HG02759 (cell line): Measurements from ENCODE around the gene CPSF4.

Experiments
- ATAC-seq: cut with Tn5 transposase; IDR thresholded peaks from one replicate; pipeline ENCODE4 v1.9.1; 2021; ENCODE audit warnings: mild to moderate bottlenecking, moderate library complexity; ENCODE audit not compliant: unreplicated experiment

CPSF4 gene

GRCh38 chr7:99438573-99439480, at the start of gene CPSF4, which contains the start of gene PTCD1:
CPSF4 (plus strand) TSS chr7:99438943; CDS start chr7:99439083, 140 bp downstream.
PTCD1 (minus strand) TSS chr7:99438798; CDS start chr7:99435242, 3,556 bp downstream.
- ATAC-seq, result peak; percentile 93

GRCh38 chr7:99389772-99390171, 49.0 kb upstream of the CPSF4 start:
- no peak for ATAC-seq

GRCh38 chr7:99390941-99391602, 47.7 kb upstream of the CPSF4 start:
- ATAC-seq, result no peak

- ATAC-seq, result no peak
These were observed 46.7 kb upstream of the CPSF4 start for GRCh38 chr7:99392046-99392445.

GRCh38 chr7:99392659-99393354, 45.9 kb upstream of the CPSF4 start:
- no peak for ATAC-seq

- ATAC-seq, result no peak
These were observed 45.2 kb upstream of the CPSF4 start for GRCh38 chr7:99393355-99394187.

GRCh38 chr7:99394188-99394502, 44.6 kb upstream of the CPSF4 start:
- ATAC-seq, result no peak

GRCh38 chr7:99395616-99396327, 43.0 kb upstream of the CPSF4 start:
- no peak for ATAC-seq

GRCh38 chr7:99396418-99397296, 42.1 kb upstream of the CPSF4 start:
- no peak for ATAC-seq

- ATAC-seq, result no peak
These were observed 41.3 kb upstream of the CPSF4 start for GRCh38 chr7:99397297-99397983.

GRCh38 chr7:99398891-99399445, 39.8 kb upstream of the CPSF4 start:
- ATAC-seq, result no peak

- no peak for ATAC-seq
These were observed 39.1 kb upstream of the CPSF4 start for GRCh38 chr7:99399597-99399996.

- ATAC-seq, result no peak
These were observed 35.9 kb upstream of the CPSF4 start for GRCh38 chr7:99402854-99403253.

- no peak for ATAC-seq
These were observed 35.0 kb upstream of the CPSF4 start for GRCh38 chr7:99403764-99404163.

- ATAC-seq, result no peak
These were observed 34.3 kb upstream of the CPSF4 start for GRCh38 chr7:99404235-99404976.

GRCh38 chr7:99404977-99405320, 33.8 kb upstream of the CPSF4 start:
- no peak for ATAC-seq

GRCh38 chr7:99406557-99406956, 32.2 kb upstream of the CPSF4 start:
- ATAC-seq, result no peak
